ENCODE results near the gene DBH.
"Not testable (repeated sequence)": the region's sequence is repeated elsewhere in the genome, so short reads cannot be mapped to it uniquely, and the experiment has no call there.

DBH gene

GRCh38 chr9:133669182-133669801, 33.1 kb downstream of the DBH start:
- no peak for DNase-seq

GRCh38 chr9:133670466-133670865, 34.3 kb downstream of the DBH start:
- DNase-seq = no peak

GRCh38 chr9:133671371-133671770, 35.2 kb downstream of the DBH start:
- DNase-seq = no peak

- no peak for DNase-seq
Observed at GRCh38 chr9:133672503-133673257, 36.5 kb downstream of the DBH start.

- DNase-seq = no peak
Observed at GRCh38 chr9:133673258-133673655, 37.1 kb downstream of the DBH start.

- no peak for DNase-seq
Observed at GRCh38 chr9:133674091-133674490, 37.9 kb downstream of the DBH start.

- DNase-seq = not testable (repeated sequence)
Observed at GRCh38 chr9:133675796-133676195, 39.6 kb downstream of the DBH start.

- no peak for DNase-seq
Observed at GRCh38 chr9:133676450-133676849, 40.3 kb downstream of the DBH start.

GRCh38 chr9:133677126-133678010, 41.2 kb downstream of the DBH start:
- DNase-seq = peak; percentile 10

GRCh38 chr9:133679056-133679455, 42.9 kb downstream of the DBH start:
- no peak for DNase-seq

GRCh38 chr9:133679466-133680061, 43.4 kb downstream of the DBH start:
- no peak for DNase-seq

- no peak for DNase-seq
Observed at GRCh38 chr9:133680250-133680975, 44.2 kb downstream of the DBH start.

- DNase-seq = no peak
Observed at GRCh38 chr9:133680976-133681657, 45.0 kb downstream of the DBH start.

- no peak for DNase-seq
Observed at GRCh38 chr9:133681658-133682306, 45.6 kb downstream of the DBH start.

- no peak for DNase-seq
Observed at GRCh38 chr9:133682818-133683585, 46.8 kb downstream of the DBH start.

- no peak for DNase-seq
Observed at GRCh38 chr9:133683586-133684120, 47.5 kb downstream of the DBH start.

GRCh38 chr9:133684121-133684935, 48.2 kb downstream of the DBH start:
- DNase-seq = no peak

GRCh38 chr9:133684936-133685361, 48.8 kb downstream of the DBH start:
- DNase-seq = no peak
